HepG2 (cell line): ENCODE measurements around the gene STMN3. TPM values are rescaled to one million over a fixed set of nuclear protein-coding genes. Genes with fewer than 3 reads are reported as not detected.

Source experiments
- ATAC-seq: fragments of 200-7000 bp; cut with Tn5 transposase; 3 replicates; pipeline ENCODE4 v1.9.1; 2020; ENCODE audit warnings: mild to moderate bottlenecking, moderate library complexity
- BruUV-seq: library from RNA; stranded (reverse); fragments of 400-500 nt; replicated peaks from 2 replicates; lab custom pipeline; 2021; lab: Mats Ljungman, UMichigan
- CTCF ChIA-PET: fragments of 300-600 bp; formaldehyde crosslinking; extraction: SDS; loops from one replicate; lab custom pipeline; 2021; ENCODE audit warnings: low total read pairs, inconsistent platforms, low intra/inter-chr PET ratio; lab: Yijun Ruan, JAX
- POLR2A ChIA-PET: fragments of 350-600 bp; sonication (Branson Sonifier 250); formaldehyde crosslinking; loops from one replicate; lab custom pipeline; 2020; ENCODE audit warnings: antibody characterized with exemption, inconsistent platforms; lab: Yijun Ruan, JAX
- DNase-seq: peaks from one replicate; pipeline ENCODE4 v3.0.0-alpha.2; 2015; ENCODE audit warnings: low spot score
- FAIRE-seq: peaks from 3 replicates; lab custom pipeline; 2011; peaks lifted over from hg19 to GRCh38; lab: Jason Lieb, UNC
- H2AFZ ChIP-seq: one replicate; pipeline ENCODE4 v1.6.1; 2011; ENCODE audit warnings: low read length, inconsistent platforms
- H3K27ac ChIP-seq: fragments of 300-600 bp; 3 replicates; pipeline ENCODE4 v1.8.0; 2011; ENCODE audit warnings: mixed run types, mild to moderate bottlenecking, mixed read lengths, low read length, inconsistent platforms; ENCODE audit not compliant: insufficient read depth; ENCODE audit errors: extremely low read length
- H3K27me3 ChIP-seq, 2 experiments: fragments of 200-600 bp in 1 of 2; 2 replicates in 1 of 2; 3 replicates in 1 of 2; pipeline versions ENCODE4 v1.6.0 to v1.8.0; 2011; ENCODE audit warnings: low read length in 2 of 2, mild to moderate bottlenecking in 2 of 2, moderate library complexity in 2 of 2, inconsistent platforms in 1 of 2; ENCODE audit not compliant: insufficient read depth in 2 of 2, control insufficient read depth in 1 of 2
- H3K36me3 ChIP-seq, 2 experiments: fragments of 200-600 bp in 1 of 2; replicated peaks in 1 of 2; 2 replicates in 1 of 2; 3 replicates in 1 of 2; pipeline versions ENCODE4 v1.5.1 to v1.8.0; 2011; ENCODE audit warnings: low read length in 2 of 2, inconsistent platforms in 1 of 2; ENCODE audit not compliant: insufficient read depth in 2 of 2, control insufficient read depth in 1 of 2
- H3K4me1 ChIP-seq: 2 replicates; pipeline ENCODE4 v1.5.1; 2012; ENCODE audit warnings: low read length, inconsistent platforms; ENCODE audit not compliant: insufficient read depth
- H3K4me2 ChIP-seq: 2 replicates; pipeline ENCODE4 v1.6.0; 2011; ENCODE audit warnings: low read depth, low read length, inconsistent platforms
- H3K4me3 ChIP-seq, 3 experiments: fragments of 200-600 bp in 1 of 3; sonication (generic), shearing (Covaris generic) in 1 of 3; replicated peaks in 1 of 3; 2 replicates each; pipeline ENCODE4 v1.5.1; 2011 to 2016; ENCODE audit warnings: low read length in 3 of 3, inconsistent platforms in 2 of 3, low read depth in 2 of 3, mild to moderate bottlenecking in 2 of 3, control low read depth in 1 of 3, mixed read lengths in 1 of 3; ENCODE audit not compliant: insufficient read depth in 1 of 3
- H3K79me2 ChIP-seq: one replicate; pipeline ENCODE4 v1.6.1; 2011; ENCODE audit warnings: low read length, inconsistent platforms; ENCODE audit not compliant: insufficient read depth
- H3K9ac ChIP-seq: 2 replicates; pipeline ENCODE4 v1.6.0; 2011; ENCODE audit warnings: mild to moderate bottlenecking, low read depth, low read length, inconsistent platforms; ENCODE audit not compliant: insufficient read depth
- H3K9me3 ChIP-seq: 2 replicates; pipeline ENCODE4 v1.5.1; 2012; ENCODE audit warnings: mild to moderate bottlenecking, low read length
- H4K20me1 ChIP-seq: 2 replicates; pipeline ENCODE4 v1.6.0; 2011; ENCODE audit warnings: inconsistent platforms, mild to moderate bottlenecking, low read length, moderate library complexity; ENCODE audit not compliant: insufficient read depth
- ELF1 ChIP-seq: sonication (generic); formaldehyde crosslinking; IDR thresholded peaks from 2 replicates; pipeline ENCODE4 v1.4.0; 2020; ENCODE audit warnings: missing genetic modification reagents
- KMT2B ChIP-seq: IDR thresholded peaks from 2 replicates; pipeline ENCODE4 v1.6.1; 2016; ENCODE audit warnings: missing genetic modification reagents, missing compliant biosample characterization
- MXD4 ChIP-seq: IDR thresholded peaks from 2 replicates; pipeline ENCODE4 v1.6.1; 2016; ENCODE audit warnings: mild to moderate bottlenecking, missing biosample characterization, missing genetic modification reagents
- NR2F2 ChIP-seq: IDR thresholded peaks from 2 replicates; pipeline ENCODE4 v1.6.1; 2012; ENCODE audit warnings: low read depth, inconsistent platforms, borderline replicate concordance
- ZNF207 ChIP-seq: fragments of 450-650 bp; IDR thresholded peaks from 2 replicates; pipeline ENCODE4 v1.6.1; 2016; ENCODE audit warnings: antibody characterized with exemption, borderline replicate concordance
- WGBS: methylation state at CpG from one replicate; pipeline ENCODE4 v1.1.6; 2017; ENCODE audit warnings: low lambda C conversion rate; 5-methylcytosine and 5-hydroxymethylcytosine counted together
- in situ Hi-C: cut with HindIII; loops from 2 replicates; pipeline ENCODE4 v1.10.0; 2017; ENCODE audit warnings: low pct_unique_long_range_greater_than_20kb; ENCODE audit not compliant: extremely low pct_ligation_motif_present
- intact Hi-C: fragments of 100-400 bp; cut with micrococcal nuclease; formaldehyde crosslinking; loops from one replicate; pipeline ENCODE4 v1.10.0; 2022; ENCODE audit not compliant: unreplicated experiment
- polyA plus RNA-seq, 8 experiments: library from polyadenylated mRNA; depleted of rRNA in 3 of 8; stranded (reverse) in 7 of 8; unstranded in 1 of 8; fragments of >200 nt; fragmentation: Illumina TruSeq in 4 of 8; extraction: Trizol in 4 of 8; gene quantifications; 2 replicates each; pipeline versions ENCODE4 v1.2.1 to v1.2.3, GENCODE V29; 2011 to 2016; ENCODE audit warnings: low read depth in 4 of 8, missing spikeins in 1 of 8, mixed read lengths in 1 of 8; ENCODE audit not compliant: insufficient read depth in 1 of 8
- total RNA-seq, 5 experiments: library from RNA; depleted of rRNA; stranded (reverse); fragments of >200 nt; fragmentation: Illumina TruSeq; extraction: Trizol; gene quantifications; 2 replicates each; pipeline ENCODE4 v1.2.3, GENCODE V29; 2016; ENCODE audit warnings: low read depth in 1 of 5
- TF ChIP-seq, protein P1 (sequence below): IDR thresholded peaks from 2 replicates; pipeline ENCODE4 v1.4.0; 2020; ENCODE audit warnings: mild to moderate bottlenecking, missing genetic modification reagents
- TF ChIP-seq, protein P2 (sequence below): sonication (generic); formaldehyde crosslinking; IDR thresholded peaks from 2 replicates; pipeline ENCODE4 v1.8.1; 2023; ENCODE audit warnings: mild to moderate bottlenecking, missing genetic modification reagents, borderline replicate concordance

Gene STMN3
- total and polyA plus RNA-seq, 2 of the 13 experiments (the other 11 are each of a cell fraction or from before 2014, with no cell fraction given): 21.0 to 48.3 TPM

- Histone ChIP-seq H3K4me1 (no peaks in the 10 kb centered on the region), H4K20me1 (peaks cover 3% of the 10 kb centered on the region; the same call in 1 of the 2 replicates), H3K79me2 (peaks cover 3% of the 10 kb centered on the region), H3K4me2 (no peak overlapping the region), H3K27ac (no peak overlapping the region), H3K9me3 (peaks cover 8% of the 10 kb centered on the region; the same call in 1 of the 2 replicates), H3K27me3 (no peaks in the 10 kb centered on the region)
- CTCF ChIA-PET: no interaction called here
- FAIRE-seq (no peak), ATAC-seq (no peak)
- no peak for TF ChIP-seq ZNF207
- TF ChIP-seq NR2F2: no peak
- no peak for TF ChIP-seq ELF1
- TF ChIP-seq, protein P1, sequence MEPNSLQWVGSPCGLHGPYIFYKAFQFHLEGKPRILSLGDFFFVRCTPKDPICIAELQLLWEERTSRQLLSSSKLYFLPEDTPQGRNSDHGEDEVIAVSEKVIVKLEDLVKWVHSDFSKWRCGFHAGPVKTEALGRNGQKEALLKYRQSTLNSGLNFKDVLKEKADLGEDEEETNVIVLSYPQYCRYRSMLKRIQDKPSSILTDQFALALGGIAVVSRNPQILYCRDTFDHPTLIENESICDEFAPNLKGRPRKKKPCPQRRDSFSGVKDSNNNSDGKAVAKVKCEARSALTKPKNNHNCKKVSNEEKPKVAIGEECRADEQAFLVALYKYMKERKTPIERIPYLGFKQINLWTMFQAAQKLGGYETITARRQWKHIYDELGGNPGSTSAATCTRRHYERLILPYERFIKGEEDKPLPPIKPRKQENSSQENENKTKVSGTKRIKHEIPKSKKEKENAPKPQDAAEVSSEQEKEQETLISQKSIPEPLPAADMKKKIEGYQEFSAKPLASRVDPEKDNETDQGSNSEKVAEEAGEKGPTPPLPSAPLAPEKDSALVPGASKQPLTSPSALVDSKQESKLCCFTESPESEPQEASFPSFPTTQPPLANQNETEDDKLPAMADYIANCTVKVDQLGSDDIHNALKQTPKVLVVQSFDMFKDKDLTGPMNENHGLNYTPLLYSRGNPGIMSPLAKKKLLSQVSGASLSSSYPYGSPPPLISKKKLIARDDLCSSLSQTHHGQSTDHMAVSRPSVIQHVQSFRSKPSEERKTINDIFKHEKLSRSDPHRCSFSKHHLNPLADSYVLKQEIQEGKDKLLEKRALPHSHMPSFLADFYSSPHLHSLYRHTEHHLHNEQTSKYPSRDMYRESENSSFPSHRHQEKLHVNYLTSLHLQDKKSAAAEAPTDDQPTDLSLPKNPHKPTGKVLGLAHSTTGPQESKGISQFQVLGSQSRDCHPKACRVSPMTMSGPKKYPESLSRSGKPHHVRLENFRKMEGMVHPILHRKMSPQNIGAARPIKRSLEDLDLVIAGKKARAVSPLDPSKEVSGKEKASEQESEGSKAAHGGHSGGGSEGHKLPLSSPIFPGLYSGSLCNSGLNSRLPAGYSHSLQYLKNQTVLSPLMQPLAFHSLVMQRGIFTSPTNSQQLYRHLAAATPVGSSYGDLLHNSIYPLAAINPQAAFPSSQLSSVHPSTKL (CRISPR knock-in tag): no peak
- TF ChIP-seq MXD4 (CRISPR knock-in tag): no peak
- TF ChIP-seq KMT2B: no peak
- TF ChIP-seq, protein P2, sequence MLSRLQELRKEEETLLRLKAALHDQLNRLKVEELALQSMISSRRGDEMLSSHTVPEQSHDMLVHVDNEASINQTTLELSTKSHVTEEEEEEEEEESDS (CRISPR knock-in tag): no peak
- TF ChIP-seq, all 625 proteins: peak for 0
- Histone ChIP-seq H3K36me3 (peaks cover 9 to 23% of the 10 kb centered on the region in 2 experiments), H3K4me3 (no peak overlapping the region), H2AFZ (no peak overlapping the region), H3K9ac (no peak overlapping the region)
- POLR2A ChIA-PET: no interaction called here
- WGBS: 97% methylated on average over 10 of the region's 10 CpGs
- no peak for DNase-seq
- in situ Hi-C loops: no loop called here
- no TSS peak for BruUV-seq
- intact Hi-C loops: no loop called here
Observed at GRCh38 chr20:63611646-63612045, 41.6 kb downstream of the STMN3 start.
